Stimulated activated CD8-positive, alpha-beta memory T cell treated with anti-CD3 and anti-CD28 coated beads, Interleukin-4, amount 100 ng/mL, for 48 hours (primary cell): ENCODE data around the gene MZT2B.
"Not testable (repeated sequence)": the region's sequence is repeated elsewhere in the genome, so short reads cannot be mapped to it uniquely, and the experiment has no call there.

Experiments
- DNase-seq: peaks from one replicate; pipeline ENCODE4 v3.0.0-alpha.2; 2020

MZT2B gene

GRCh38 chr2:130152816-130153595 lies 29.1 kb upstream of the MZT2B start:
- no peak for DNase-seq

- not testable (repeated sequence) for DNase-seq
These were observed 28.2 kb upstream of the MZT2B start for GRCh38 chr2:130153721-130154422.

GRCh38 chr2:130154423-130154770 lies 27.7 kb upstream of the MZT2B start:
- not testable (repeated sequence) for DNase-seq

GRCh38 chr2:130154773-130155765 lies 27.0 kb upstream of the MZT2B start:
- DNase-seq = no peak

GRCh38 chr2:130155956-130156623 lies 26.0 kb upstream of the MZT2B start:
- DNase-seq = peak; percentile 34

- DNase-seq = no peak
These were observed 25.4 kb upstream of the MZT2B start for GRCh38 chr2:130156624-130157004.

GRCh38 chr2:130157354-130157753 lies 24.7 kb upstream of the MZT2B start:
- not testable (repeated sequence) for DNase-seq

GRCh38 chr2:130157825-130158514 lies 24.1 kb upstream of the MZT2B start:
- not testable (repeated sequence) for DNase-seq

GRCh38 chr2:130158631-130159030 lies 23.4 kb upstream of the MZT2B start:
- DNase-seq = no peak

GRCh38 chr2:130159376-130159775 lies 22.7 kb upstream of the MZT2B start:
- not testable (repeated sequence) for DNase-seq

GRCh38 chr2:130160131-130160530 lies 21.9 kb upstream of the MZT2B start:
- no peak for DNase-seq

GRCh38 chr2:130160838-130161705 lies 21.0 kb upstream of the MZT2B start:
- DNase-seq = not testable (repeated sequence)

GRCh38 chr2:130162486-130162885 lies 19.6 kb upstream of the MZT2B start:
- not testable (repeated sequence) for DNase-seq

GRCh38 chr2:130162968-130163367 lies 19.1 kb upstream of the MZT2B start:
- DNase-seq = no peak

- no peak for DNase-seq
These were observed 16.6 kb upstream of the MZT2B start for GRCh38 chr2:130165293-130166016.

- DNase-seq = not testable (repeated sequence)
These were observed 15.5 kb upstream of the MZT2B start for GRCh38 chr2:130166611-130167010.

GRCh38 chr2:130169163-130169562 lies 12.9 kb upstream of the MZT2B start:
- not testable (repeated sequence) for DNase-seq

- no peak for DNase-seq
These were observed 12.2 kb upstream of the MZT2B start for GRCh38 chr2:130169896-130170295.

- not testable (repeated sequence) for DNase-seq
These were observed 7.2 kb upstream of the MZT2B start for GRCh38 chr2:130174866-130175265.
